ENCODE results near the gene PRDM7. TPM values are rescaled to one million over a fixed set of nuclear protein-coding genes. Genes with fewer than 3 reads are reported as not detected.

PRDM7 gene
- total RNA-seq, 1 experiment from 2014 or later: not detected

DNA sequence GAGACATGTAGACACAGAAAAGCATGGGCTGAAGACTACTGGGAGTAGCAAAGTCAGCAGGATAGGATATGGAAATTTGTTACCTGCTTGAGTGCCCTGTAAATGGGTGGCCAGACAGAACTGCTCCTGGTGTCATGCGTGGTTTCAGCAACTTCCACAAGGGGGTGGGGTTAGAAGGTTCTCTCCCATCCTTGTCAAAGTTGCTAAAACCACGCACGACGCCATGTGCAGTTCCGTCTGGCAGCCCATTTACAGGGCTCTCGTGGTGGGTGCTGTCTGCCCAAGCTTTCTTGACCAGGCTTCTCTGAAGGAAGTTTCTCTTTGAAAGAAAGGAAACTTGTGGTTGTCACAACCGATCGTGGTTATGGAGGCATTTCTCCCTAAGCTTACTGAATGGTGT, 51.0 kb downstream of the PRDM7 start:
- BruUV-seq (replicated peaks): no TSS peak
- H3K9me3 Mint-ChIP-seq (ENCODE audit: unreplicated experiment): no peaks in the 10 kb centered on the region
- DNase-seq (ENCODE audit: unreplicated experiment): no peak
- no peak overlapping the region for H3K4me3 Mint-ChIP-seq (ENCODE audit: unreplicated experiment)
- no peaks in the 10 kb centered on the region for H3K4me1 Mint-ChIP-seq (ENCODE audit: insufficient read depth, unreplicated experiment)
- peaks cover 39% of the 10 kb centered on the region for H3K36me3 Mint-ChIP-seq (ENCODE audit: insufficient read depth, unreplicated experiment)
- H3K27ac Mint-ChIP-seq (ENCODE audit: low read depth, unreplicated experiment): no peak overlapping the region
- intact Hi-C loops (cut with micrococcal nuclease): no loop called here
- CTCF ChIA-PET: interaction anchor here (0.6 to 0.8 kb wide), 2 partner anchors 9 to 86 kb away, joined by 3 to 4 read pairs; no protein-coding TSS in a partner anchor
- H3K27me3 Mint-ChIP-seq (ENCODE audit: insufficient read depth, unreplicated experiment): no peaks in the 10 kb centered on the region
- TF ChIP-seq CTCF (IDR thresholded peaks at IDR 0.05; ENCODE audit: unreplicated experiment): no peak
- POLR2A ChIA-PET: interaction anchor here (0.8 kb wide), 1 partner anchor 10 kb away, joined by 3 read pairs; no protein-coding TSS in a partner anchor

- Mint-ChIP-seq H3K4me3 (ENCODE audit: unreplicated experiment) (peak overlapping the region; percentile 80), H3K27me3 (ENCODE audit: insufficient read depth, unreplicated experiment) (no peaks in the 10 kb centered on the region), H3K27ac (ENCODE audit: low read depth, unreplicated experiment) (peak overlapping the region; percentile 80), H3K4me1 (ENCODE audit: insufficient read depth, unreplicated experiment) (peaks cover 5% of the 10 kb centered on the region), H3K36me3 (ENCODE audit: insufficient read depth, unreplicated experiment) (peaks cover 27% of the 10 kb centered on the region), H3K9me3 (ENCODE audit: unreplicated experiment) (no peaks in the 10 kb centered on the region)
- no TSS peak for BruUV-seq (replicated peaks)
- DNase-seq (ENCODE audit: unreplicated experiment): no peak
- ChIA-PET CTCF (interaction anchor here (0.5 to 1.6 kb wide), 3 partner anchors 10 to 59 kb away, joined by 3 to 5 read pairs (median 4); no protein-coding TSS in a partner anchor), POLR2A (interaction anchor here (0.6 to 3.9 kb wide), 5 partner anchors 12 to 50 kb away, joined by 3 to 25 read pairs (median 4); no protein-coding TSS in a partner anchor)
- intact Hi-C loops (cut with micrococcal nuclease): no loop called here
- no peak for TF ChIP-seq CTCF (IDR thresholded peaks at IDR 0.05; ENCODE audit: unreplicated experiment)
Measured at GRCh38 chr16:90023078-90023447, 54.1 kb downstream of the PRDM7 start.

DNA sequence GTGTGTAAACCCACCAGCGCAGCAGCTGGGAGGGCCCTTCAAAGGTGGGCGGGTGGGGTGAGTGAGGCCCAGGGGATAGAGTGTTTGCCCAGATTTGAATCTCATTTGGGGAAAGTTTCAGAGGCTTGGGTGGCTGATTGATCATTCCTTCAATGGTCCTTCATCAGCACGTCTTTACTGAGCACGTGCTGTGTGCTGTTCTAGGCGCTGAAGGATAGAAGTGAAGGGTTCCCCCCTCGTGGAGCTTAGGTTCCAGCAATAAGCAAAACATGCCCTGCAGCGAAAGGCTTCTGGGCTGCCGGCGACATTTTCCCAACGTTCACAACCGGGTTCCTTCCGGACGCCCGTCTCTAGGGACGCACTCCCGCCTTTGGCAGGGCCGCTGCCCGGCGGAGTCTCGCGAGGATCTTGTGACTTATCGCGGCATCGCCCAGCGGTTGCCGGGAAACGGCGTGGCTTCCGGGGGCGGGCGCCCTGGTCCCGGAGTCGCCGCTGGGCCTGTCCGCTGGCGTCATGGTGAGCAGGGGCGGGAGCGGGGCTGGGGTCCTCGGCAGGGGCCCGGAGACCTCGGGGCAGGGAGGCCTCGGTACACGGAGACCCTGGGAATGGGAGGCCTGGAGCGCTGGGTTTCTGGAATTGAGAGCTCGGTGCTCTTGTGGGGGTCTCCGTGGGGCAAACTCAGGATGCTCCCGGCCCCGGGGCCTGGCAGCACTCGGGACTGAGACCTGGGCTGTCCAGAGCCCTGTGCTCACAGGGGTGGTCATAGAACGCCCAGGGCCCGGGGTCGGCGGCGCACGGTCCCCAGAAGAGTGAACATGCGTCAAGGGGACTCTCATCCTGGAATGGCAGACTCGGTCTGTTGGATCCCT, 54.7 kb downstream of the PRDM7 start:
- TSS peak; percentile 60 for BruUV-seq (replicated peaks)
- TF ChIP-seq CTCF (IDR thresholded peaks at IDR 0.05; ENCODE audit: unreplicated experiment): no peak
- H3K36me3 Mint-ChIP-seq (ENCODE audit: insufficient read depth, unreplicated experiment): peaks cover 21% of the 10 kb centered on the region
- intact Hi-C loops (cut with micrococcal nuclease): no loop called here
- H3K9me3 Mint-ChIP-seq (ENCODE audit: unreplicated experiment): no peaks in the 10 kb centered on the region
- H3K27me3 Mint-ChIP-seq (ENCODE audit: insufficient read depth, unreplicated experiment): no peaks in the 10 kb centered on the region
- POLR2A ChIA-PET: interaction anchor here (0.6 to 3.9 kb wide), 7 partner anchors 11 to 1390 kb away, joined by 3 to 25 read pairs (median 4); no protein-coding TSS in a partner anchor
- H3K27ac Mint-ChIP-seq (ENCODE audit: low read depth, unreplicated experiment): peak overlapping the region; percentile 80
- CTCF ChIA-PET: interaction anchor here (0.6 to 1.6 kb wide), 4 partner anchors 10 to 365 kb away, joined by 3 to 4 read pairs (median 4); partner anchors contain the start of genes CHMP1A and SPATA33
- H3K4me1 Mint-ChIP-seq (ENCODE audit: insufficient read depth, unreplicated experiment): peaks cover 5% of the 10 kb centered on the region
- DNase-seq (ENCODE audit: unreplicated experiment): peak; percentile 87
- H3K4me3 Mint-ChIP-seq (ENCODE audit: unreplicated experiment): peak overlapping the region; percentile 80

DNA sequence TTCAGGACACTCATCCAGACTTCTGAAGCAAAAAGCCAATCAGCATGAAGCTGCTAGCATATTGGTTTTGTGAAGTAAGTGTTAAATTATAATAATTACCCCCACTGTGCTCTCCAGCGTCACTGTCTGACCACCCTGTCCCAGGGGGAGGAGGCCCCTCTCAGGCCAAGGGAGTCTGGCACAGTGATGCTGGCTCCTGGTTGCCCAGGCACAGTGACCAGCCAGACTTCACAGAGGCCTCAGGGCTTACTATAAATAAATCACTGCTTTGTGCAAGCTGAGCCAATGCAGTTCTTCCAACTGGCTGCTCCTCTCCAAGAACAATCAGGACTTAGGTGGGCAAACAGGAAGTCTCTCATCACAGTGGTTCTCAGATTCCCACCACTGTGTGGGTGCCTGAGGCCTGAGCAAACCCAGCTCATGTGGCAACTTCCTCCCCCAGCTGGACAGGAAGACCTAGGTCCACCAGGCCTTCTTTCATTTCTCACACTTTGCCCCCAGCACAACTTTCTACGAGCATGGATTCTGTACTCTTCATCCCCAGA, 56.2 kb downstream of the PRDM7 start:
- DNase-seq (ENCODE audit: unreplicated experiment): peak; percentile 17
- no peak overlapping the region for H3K27ac Mint-ChIP-seq (ENCODE audit: low read depth, unreplicated experiment)
- no peak for TF ChIP-seq CTCF (IDR thresholded peaks at IDR 0.05; ENCODE audit: unreplicated experiment)
- intact Hi-C loops (cut with micrococcal nuclease): no loop called here
- H3K27me3 Mint-ChIP-seq (ENCODE audit: insufficient read depth, unreplicated experiment): no peaks in the 10 kb centered on the region
- POLR2A ChIA-PET: interaction anchor here (0.6 to 3.9 kb wide), 6 partner anchors 23 to 157 kb away, joined by 3 to 25 read pairs (median 5); partner anchors contain the start of genes TCF25 and TUBB3
- no peaks in the 10 kb centered on the region for H3K9me3 Mint-ChIP-seq (ENCODE audit: unreplicated experiment)
- CTCF ChIA-PET: interaction anchor here (0.6 to 1.4 kb wide), 8 partner anchors 8 to 61 kb away, joined by 3 to 5 read pairs (median 3); no protein-coding TSS in a partner anchor
- BruUV-seq (replicated peaks): no TSS peak
- H3K4me3 Mint-ChIP-seq (ENCODE audit: unreplicated experiment): peak overlapping the region; percentile 80
- H3K4me1 Mint-ChIP-seq (ENCODE audit: insufficient read depth, unreplicated experiment): peaks cover 5% of the 10 kb centered on the region
- H3K36me3 Mint-ChIP-seq (ENCODE audit: insufficient read depth, unreplicated experiment): peaks cover 13% of the 10 kb centered on the region
